DMS79 treated with DMSO at 0.1 percent for 48 hours (cell line): Measurements from ENCODE around the gene CHSY3.

Experiments used
- DNase-seq: peaks from one replicate; lab custom pipeline; 2025; lab: John Stamatoyannopoulos, UW

The CHSY3 gene

GRCh38 chr5:129945774-129946270 is 41.6 kb downstream of the CHSY3 start:
- no peak for DNase-seq

DNA sequence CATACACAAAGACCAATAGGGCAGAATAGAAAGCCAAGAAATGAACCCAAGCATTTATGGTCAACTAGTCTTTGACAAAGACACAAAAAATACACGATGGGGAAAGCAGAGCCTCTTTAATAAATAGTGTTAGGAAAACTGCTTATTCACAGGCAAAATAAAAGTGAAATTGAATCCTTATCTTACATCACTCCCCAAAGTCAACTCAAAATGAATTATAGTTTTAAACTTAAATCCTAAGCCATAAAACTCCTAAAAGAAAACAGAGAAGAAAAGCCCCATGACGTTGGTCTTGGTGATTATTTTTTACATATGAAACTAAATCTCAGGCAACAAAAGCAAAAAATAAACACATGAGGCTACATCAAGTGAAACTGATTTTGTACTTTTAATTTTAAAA is 46.8 kb downstream of the CHSY3 start:
- DNase-seq, result no peak

- DNase-seq, result no peak
These were observed 54.3 kb downstream of the CHSY3 start for GRCh38 chr5:129958581-129958980.

GRCh38 chr5:129960831-129961230 is 56.6 kb downstream of the CHSY3 start:
- no peak for DNase-seq

DNA sequence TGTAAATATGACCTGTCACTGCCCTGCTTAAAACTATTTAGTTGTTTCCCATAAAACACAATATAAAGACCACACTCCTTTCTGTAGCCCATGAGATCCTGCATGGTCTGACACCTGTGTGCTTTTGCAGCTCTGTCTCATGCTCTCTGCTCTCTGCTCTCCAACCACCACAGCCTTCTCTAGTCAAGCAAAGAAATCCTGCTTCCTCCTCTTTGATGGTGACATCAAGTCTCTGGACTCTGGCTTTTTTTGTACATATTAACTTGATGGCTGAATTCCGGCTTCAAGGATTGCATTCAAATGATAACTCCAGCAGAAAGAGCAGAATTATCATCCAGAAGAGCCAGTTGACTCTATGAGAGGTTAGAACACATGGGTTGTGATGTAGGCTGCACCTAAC is 58.2 kb downstream of the CHSY3 start:
- no peak for DNase-seq

DNA sequence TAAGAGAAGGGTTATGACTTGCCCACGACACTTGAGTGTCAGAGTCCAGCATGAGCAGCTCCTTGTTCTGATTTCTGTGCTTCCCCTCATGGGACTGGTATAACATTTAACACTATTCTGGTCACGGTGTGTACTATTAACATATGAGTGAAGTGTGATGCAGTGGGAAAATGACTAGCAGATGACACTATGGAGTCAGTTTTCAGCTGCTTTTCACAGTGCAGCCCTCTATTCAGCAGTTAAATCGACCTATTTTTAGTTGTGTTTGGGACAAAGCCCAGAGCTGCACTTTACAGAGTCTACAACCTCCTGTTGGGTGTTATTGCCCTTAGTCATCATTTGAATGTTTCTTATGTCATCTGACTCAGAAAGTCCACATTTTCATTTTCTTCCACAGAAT is 59.1 kb downstream of the CHSY3 start:
- DNase-seq, result no peak

DNA sequence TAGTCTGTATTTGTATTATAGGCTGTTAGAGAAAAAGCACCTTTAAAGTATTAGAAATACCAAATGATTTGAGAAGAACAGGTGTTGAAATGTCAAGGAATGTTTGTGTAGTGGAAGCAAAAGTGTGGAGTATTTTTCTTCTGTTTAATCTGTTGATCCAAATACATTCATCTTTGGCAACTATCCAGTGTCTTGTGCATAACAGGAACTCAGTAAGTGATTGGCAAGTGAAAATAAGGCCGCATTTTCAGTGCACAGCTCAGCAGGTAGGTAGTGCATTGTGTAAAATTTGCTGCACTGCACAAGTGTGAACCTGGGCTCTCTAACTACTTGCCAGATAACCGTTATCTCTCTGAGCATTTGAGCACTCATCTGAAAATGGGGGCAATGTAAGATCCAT is 61.8 kb downstream of the CHSY3 start:
- DNase-seq, result no peak

DNA sequence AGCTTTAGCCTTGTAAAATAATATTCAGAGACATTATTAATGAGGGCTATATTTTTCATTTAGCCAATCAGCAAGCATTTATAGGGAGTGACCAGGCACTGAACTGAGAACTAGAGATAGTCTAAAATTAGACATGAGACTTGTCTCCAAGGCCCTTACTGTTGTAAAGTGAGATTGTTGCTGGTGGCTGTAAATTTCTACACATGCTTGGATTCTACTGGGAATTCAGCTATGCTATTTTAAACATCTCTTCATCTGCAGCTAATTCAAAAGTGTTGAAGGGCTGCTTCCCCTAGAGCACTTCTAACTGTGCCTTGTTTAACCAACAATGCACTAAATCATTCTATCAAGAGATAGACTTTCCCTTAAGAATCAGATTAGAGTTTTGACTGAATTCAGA is 67.4 kb downstream of the CHSY3 start:
- DNase-seq, result no peak

GRCh38 chr5:129972465-129973141 is 68.3 kb downstream of the CHSY3 start:
- no peak for DNase-seq

DNA sequence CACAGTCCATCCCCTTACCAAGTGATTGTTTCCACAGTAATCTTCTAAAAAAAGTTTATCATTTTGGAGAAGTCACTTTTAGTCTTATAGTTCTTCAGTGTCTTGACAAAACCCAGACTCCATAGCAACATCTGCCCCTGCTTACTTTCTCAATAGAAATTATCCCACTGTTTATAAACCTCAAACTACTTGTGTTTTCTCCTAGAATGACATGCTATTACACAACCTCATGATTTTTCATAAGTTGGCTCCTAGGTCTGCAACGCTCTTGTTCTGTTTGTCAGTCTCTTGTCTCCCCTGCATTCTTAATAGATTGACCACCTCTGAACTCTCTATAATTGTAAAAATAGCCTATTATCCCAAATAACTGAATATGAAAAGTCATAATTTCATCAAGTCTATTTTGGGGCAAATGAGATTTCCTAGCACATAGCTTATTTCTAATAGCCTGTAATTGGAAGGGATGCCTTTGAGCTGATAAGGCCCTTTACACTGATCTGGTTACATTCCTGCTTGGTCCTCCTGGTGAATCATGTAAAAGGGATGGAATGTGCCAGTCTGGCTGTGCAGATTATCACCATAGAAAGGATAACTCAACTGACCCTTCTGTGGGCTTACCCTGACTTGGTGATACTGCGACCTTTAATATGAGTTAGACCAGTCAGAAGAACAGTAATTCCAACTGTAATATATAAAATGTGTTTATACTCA is 69.6 kb downstream of the CHSY3 start:
- no peak for DNase-seq

- no peak for DNase-seq
These were observed 73.5 kb downstream of the CHSY3 start for GRCh38 chr5:129977810-129978209.

- DNase-seq, result no peak
These were observed 74.0 kb downstream of the CHSY3 start for GRCh38 chr5:129978270-129978669.

DNA sequence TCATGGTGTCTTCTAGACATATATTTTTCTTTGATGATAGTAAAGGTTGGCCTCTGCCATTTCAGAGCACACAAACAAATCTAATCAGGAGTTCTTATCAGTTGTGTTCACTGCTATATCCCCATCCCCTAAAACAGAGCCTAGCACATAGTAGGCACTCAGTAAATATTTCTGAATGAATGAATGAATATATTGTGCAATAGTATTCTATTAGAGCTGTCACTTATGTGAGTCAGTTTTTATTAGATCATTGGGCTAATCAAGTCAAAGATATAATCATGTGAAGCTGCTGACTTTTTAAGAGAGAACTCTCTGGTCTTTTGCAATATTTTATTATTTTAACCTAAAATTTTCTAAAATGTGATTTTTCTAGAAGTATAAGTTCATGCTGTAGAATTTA is 84.2 kb downstream of the CHSY3 start:
- no peak for DNase-seq

GRCh38 chr5:129991780-129992179 is 87.5 kb downstream of the CHSY3 start:
- no peak for DNase-seq

GRCh38 chr5:129996896-129997295 is 92.6 kb downstream of the CHSY3 start:
- DNase-seq, result no peak

GRCh38 chr5:130000460-130000859 is 96.2 kb downstream of the CHSY3 start:
- DNase-seq, result no peak

GRCh38 chr5:130002183-130002582 is 97.9 kb downstream of the CHSY3 start:
- no peak for DNase-seq

DNA sequence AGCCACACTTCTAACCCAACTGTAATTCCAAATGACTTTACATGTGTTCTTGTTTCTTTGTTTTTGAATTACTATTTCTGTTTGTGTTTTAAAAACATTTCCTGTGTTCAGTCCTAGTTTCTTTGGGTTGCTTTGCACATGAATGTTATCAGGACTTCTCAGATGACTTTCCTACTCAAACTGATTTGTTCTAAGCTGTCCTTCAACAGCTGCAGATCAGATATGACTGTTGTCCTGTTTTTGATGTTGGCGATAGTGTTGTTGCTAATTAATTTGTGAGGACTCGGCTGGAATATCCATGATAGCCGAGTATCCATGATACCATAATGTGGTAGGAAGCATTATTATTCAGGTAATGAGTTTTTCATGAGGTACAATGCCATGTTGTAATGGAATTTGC is 98.6 kb downstream of the CHSY3 start:
- no peak for DNase-seq

- DNase-seq, result no peak
These were observed 107.7 kb downstream of the CHSY3 start for GRCh38 chr5:130011986-130012385.

GRCh38 chr5:130017173-130017572 is 112.9 kb downstream of the CHSY3 start:
- DNase-seq, result no peak

- DNase-seq, result no peak
These were observed 114.4 kb downstream of the CHSY3 start for GRCh38 chr5:130018641-130019040.

DNA sequence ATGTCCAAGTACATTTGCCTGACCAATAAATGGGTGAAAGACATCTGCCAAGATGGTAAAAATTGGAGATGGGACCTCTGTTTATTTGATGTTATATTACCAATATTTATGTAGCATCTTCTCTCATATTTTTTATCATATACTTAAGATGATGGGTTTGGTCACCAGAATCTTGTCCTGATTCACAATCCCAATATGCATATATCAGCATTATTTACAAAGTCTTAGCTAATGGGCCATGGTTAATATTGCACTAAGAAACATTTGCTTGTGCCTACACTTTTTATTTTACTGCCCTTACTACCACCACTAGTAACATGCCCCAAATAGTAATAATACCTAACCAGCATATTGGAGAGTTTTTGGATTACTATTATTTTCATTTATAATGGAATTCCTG is 116.7 kb downstream of the CHSY3 start:
- DNase-seq, result no peak

GRCh38 chr5:130021876-130022275 is 117.6 kb downstream of the CHSY3 start:
- no peak for DNase-seq

DNA sequence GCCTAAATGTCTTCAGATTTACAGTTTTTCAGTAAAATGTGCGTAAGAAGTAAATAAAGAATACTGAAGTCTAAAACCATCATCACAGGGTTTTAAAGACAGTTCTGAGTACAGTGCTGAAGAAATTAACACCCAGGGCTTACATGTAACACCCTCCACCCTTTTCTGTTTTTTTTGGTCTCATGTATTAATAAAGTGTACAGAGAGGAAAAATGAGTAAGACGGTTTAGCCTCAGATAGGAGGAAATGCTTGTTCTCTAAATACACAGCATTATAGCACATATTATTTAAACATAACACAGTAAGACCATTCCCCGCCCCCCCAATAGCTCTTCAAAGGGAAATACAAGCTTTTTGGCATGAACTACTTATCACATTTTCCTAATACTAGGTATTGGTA is 119.3 kb downstream of the CHSY3 start:
- no peak for DNase-seq
